GM21786 (cell line): ENCODE data around the gene ABCB9.
A peak's percentile ranks its signal among the peaks of the same experiment; 100 is the strongest.
"Not testable (repeated sequence)": the region's sequence is repeated elsewhere in the genome, so short reads cannot be mapped to it uniquely, and the experiment has no call there.

Source experiments
- ATAC-seq: cut with Tn5 transposase; IDR thresholded peaks from one replicate; pipeline ENCODE4 v1.9.1; 2021; ENCODE audit not compliant: unreplicated experiment

The ABCB9 gene

GRCh38 chr12:122965851-122966742, at the start of gene ABCB9:
ABCB9 (minus strand) TSS chr12:122966463; CDS start chr12:122960235, 6,228 bp downstream.
- ATAC-seq, result peak; percentile 71

GRCh38 chr12:123014473-123014872, 48.2 kb upstream of the ABCB9 start:
- ATAC-seq, result not testable (repeated sequence)

GRCh38 chr12:123013185-123014095, 47.2 kb upstream of the ABCB9 start:
- ATAC-seq, result no peak

- no peak for ATAC-seq
Observed at GRCh38 chr12:123011701-123012100, 45.4 kb upstream of the ABCB9 start.

- no peak for ATAC-seq
Observed at GRCh38 chr12:123010681-123011080, 44.4 kb upstream of the ABCB9 start.

GRCh38 chr12:123010110-123010509, 43.8 kb upstream of the ABCB9 start:
- ATAC-seq, result no peak

GRCh38 chr12:123006977-123007376, 40.7 kb upstream of the ABCB9 start:
- no peak for ATAC-seq

- ATAC-seq, result no peak
Observed at GRCh38 chr12:123005081-123005626, 38.9 kb upstream of the ABCB9 start.

GRCh38 chr12:123004287-123004686, 38.0 kb upstream of the ABCB9 start:
- no peak for ATAC-seq

- ATAC-seq, result no peak
Observed at GRCh38 chr12:123003257-123003656, 37.0 kb upstream of the ABCB9 start.

GRCh38 chr12:123001464-123001863, 35.2 kb upstream of the ABCB9 start:
- no peak for ATAC-seq

- ATAC-seq, result no peak
Observed at GRCh38 chr12:123000578-123000977, 34.3 kb upstream of the ABCB9 start.

GRCh38 chr12:122999986-123000420, 33.7 kb upstream of the ABCB9 start:
- ATAC-seq, result no peak

GRCh38 chr12:122999196-122999946, 33.1 kb upstream of the ABCB9 start:
- ATAC-seq, result no peak

- no peak for ATAC-seq
Observed at GRCh38 chr12:122998316-122998715, 32.1 kb upstream of the ABCB9 start.

GRCh38 chr12:122997343-122998250, 31.3 kb upstream of the ABCB9 start:
- ATAC-seq, result no peak

GRCh38 chr12:122996621-122997342, 30.5 kb upstream of the ABCB9 start:
- no peak for ATAC-seq

GRCh38 chr12:122996188-122996601, 29.9 kb upstream of the ABCB9 start:
- no peak for ATAC-seq
